GM13976 (cell line): ENCODE measurements around the gene CAB39L.

Experiments used
- DNase-seq: peaks from one replicate; pipeline ENCODE4 v3.0.0; 2012; ENCODE audit warnings: low spot score
- in situ Hi-C: fragments of 300-500 bp; cut with MboI; formaldehyde crosslinking; loops from one replicate; pipeline ENCODE4 v1.12.0; 2022; ENCODE audit warnings: low sequenced_read_pairs, mixed read lengths, inconsistent platforms; ENCODE audit not compliant: unreplicated experiment
- TF ChIP-seq, protein P1 (sequence below): IDR thresholded peaks from 2 replicates; pipeline ENCODE4 v1.5.1; 2012; ENCODE audit warnings: borderline replicate concordance, mild to moderate bottlenecking; ENCODE audit not compliant: insufficient read depth; ENCODE audit errors: extremely low read depth, missing control alignments, control extremely low read depth

The CAB39L gene

DNA sequence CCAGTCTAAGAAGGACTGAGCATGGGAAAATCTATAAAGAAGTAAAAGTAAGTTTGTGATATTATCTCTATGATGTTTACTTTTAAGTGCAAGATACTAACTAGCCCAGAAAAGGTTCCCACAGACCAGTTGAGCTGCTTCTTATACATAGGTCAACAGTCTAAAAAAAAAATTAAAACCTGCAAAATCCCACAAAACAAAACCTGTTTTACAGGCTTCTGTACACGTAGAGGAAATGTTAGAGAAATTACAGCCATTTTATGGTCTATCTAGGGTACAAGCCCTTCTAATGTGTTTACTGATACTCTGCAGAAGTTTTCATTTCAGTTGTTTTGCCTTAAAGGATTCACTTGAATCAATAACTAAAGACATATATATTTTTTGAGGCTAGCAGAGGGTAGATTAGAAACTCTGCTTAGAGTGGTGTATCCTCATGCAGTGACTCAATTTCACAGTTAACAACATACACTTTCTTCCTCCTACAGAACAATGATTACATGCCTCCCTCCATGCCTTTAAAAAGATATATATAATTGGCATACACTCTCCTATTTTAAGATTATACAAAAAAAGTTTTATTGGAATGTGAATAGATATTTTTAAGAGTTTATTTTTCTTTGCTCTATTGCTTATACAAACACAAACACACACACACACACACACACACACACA lies 43.9 kb downstream of the CAB39L start:
- TF ChIP-seq, protein P1, sequence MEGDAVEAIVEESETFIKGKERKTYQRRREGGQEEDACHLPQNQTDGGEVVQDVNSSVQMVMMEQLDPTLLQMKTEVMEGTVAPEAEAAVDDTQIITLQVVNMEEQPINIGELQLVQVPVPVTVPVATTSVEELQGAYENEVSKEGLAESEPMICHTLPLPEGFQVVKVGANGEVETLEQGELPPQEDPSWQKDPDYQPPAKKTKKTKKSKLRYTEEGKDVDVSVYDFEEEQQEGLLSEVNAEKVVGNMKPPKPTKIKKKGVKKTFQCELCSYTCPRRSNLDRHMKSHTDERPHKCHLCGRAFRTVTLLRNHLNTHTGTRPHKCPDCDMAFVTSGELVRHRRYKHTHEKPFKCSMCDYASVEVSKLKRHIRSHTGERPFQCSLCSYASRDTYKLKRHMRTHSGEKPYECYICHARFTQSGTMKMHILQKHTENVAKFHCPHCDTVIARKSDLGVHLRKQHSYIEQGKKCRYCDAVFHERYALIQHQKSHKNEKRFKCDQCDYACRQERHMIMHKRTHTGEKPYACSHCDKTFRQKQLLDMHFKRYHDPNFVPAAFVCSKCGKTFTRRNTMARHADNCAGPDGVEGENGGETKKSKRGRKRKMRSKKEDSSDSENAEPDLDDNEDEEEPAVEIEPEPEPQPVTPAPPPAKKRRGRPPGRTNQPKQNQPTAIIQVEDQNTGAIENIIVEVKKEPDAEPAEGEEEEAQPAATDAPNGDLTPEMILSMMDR, result no peak
- in situ Hi-C loops, result no loop called here
- DNase-seq, result no peak

DNA sequence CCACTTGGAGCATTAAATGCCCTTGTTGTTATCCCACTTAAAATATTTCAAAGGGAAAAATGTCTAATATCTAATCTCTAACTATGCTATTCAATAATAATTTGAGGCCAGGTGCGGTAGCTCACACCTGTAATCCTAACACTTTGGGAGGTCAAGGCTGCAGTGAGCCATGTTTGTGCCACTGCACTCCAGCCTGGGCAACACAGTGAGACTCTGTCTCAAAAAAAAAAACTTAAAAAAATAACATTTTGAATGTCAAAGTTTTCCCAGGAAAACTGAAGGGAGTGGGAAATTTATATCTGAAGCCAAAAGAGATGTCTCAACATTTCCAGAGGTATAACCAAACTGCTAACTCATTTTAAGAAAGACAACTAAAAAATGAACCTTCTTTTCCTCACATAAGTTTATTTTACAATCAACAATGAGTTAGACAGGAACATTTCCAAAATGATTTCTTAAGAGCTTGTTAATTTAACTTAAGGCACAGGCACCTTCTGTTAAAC lies 47.9 kb downstream of the CAB39L start:
- no peak for DNase-seq
- in situ Hi-C loops, result no loop called here
- TF ChIP-seq, protein P1, result no peak

DNA sequence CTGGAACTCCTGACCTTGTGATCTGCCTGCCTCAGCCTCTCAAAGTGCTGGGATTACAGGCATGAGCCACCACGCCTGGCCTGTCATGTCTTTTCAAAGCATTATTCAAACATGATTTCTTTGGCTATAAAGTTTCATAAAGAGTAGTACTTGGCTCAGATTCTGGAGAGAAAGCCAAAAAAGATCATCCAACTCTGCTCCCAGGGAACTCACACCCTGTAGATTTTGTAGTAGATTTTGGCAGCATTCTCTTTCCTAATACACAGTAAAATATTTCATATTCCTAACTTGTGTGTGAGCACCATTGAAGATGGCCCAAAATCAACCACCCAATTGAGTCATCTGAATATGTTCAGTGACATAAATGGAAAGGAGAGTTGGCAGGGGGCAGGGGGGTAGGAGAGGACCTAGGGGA lies 48.4 kb downstream of the CAB39L start:
- in situ Hi-C loops, result no loop called here
- no peak for DNase-seq
- TF ChIP-seq, protein P1, result no peak

DNA sequence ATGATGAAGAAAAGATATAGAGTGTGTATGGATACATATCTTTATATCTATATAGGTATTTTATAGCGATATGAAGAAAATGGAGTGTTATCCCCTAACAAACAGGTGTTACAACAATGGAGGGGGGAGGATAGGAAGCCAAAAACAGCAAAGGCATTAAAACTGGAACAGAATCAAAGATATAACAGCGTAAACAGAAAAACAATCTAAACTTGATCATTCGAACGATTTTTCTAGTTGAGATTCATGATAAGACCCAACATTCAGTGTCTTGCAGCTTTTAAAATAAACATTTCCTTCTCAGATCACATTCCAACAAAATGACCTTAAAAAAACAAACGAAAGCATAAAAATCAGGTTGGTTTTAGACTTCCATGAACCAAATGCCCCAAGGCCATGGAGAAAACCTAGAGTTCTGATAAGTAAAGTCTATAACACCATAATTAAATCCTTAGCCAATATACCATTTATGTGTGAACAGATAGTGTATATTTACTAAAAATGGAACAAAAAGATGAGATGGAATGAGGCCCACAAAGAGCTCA lies 55.7 kb downstream of the CAB39L start:
- TF ChIP-seq, protein P1, result no peak
- in situ Hi-C loops, result no loop called here
- DNase-seq, result no peak

DNA sequence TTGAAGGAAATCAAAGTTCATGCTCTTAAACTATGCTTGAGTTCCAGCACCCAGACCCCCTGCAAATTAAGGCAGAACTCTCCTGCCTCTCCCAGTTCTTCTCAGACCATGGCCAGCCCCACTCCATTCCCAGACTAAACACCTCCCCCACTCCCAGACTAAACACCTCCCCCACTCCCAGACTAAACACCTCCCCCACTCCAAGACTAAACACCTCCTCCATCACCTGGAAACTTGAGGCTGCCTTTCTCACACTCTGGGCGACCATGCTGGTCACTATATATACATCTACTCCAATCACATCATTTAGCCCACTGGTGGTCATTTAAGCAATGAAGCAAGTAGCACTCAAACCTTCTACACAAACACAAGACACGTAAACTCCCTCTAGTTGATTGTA lies 57.2 kb downstream of the CAB39L start:
- in situ Hi-C loops, result no loop called here
- no peak for DNase-seq
- TF ChIP-seq, protein P1, result no peak

DNA sequence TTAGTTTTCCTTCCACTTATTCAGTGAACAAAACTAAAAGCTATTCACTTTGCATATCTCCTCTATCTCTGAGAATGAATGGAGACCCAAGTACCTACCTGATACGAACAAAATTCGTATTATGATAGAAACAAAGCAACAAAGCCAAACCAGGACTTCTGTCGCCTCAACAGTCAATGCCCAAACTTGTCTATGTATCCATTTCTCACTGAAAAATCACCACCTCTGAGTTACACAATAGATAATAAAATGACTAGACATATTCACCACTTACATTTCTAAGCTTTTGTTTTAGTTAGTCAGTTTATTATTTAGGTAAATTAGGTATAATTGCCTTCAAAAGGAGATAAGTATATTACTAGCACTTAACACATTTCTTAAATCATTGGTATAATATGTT lies 67.7 kb downstream of the CAB39L start:
- in situ Hi-C loops, result no loop called here
- TF ChIP-seq, protein P1, result no peak
- no peak for DNase-seq
